RWPE2 (cell line): ENCODE data around the gene USH2A.

ENCODE experiments used
- ATAC-seq: fragments of 200-7000 bp; cut with Tn5 transposase; 3 replicates; pipeline ENCODE4 v1.9.1; 2021; ENCODE audit warnings: low read depth
- DNase-seq: peaks from one replicate; pipeline ENCODE4 v3.0.0-alpha.2; 2020; ENCODE audit warnings: low spot score
- H3K27ac ChIP-seq: fragments of 450-650 bp; 2 replicates; pipeline ENCODE4 v1.5.1; 2017; ENCODE audit warnings: mild to moderate bottlenecking; ENCODE audit not compliant: poor library complexity, severe bottlenecking
- H3K27me3 ChIP-seq: fragments of 250-450 bp; sonication (Bioruptor Pico); 2 replicates; pipeline ENCODE4 v1.5.1; 2021; ENCODE audit warnings: mild to moderate bottlenecking, moderate library complexity; ENCODE audit not compliant: insufficient read depth, poor library complexity, severe bottlenecking
- H3K36me3 ChIP-seq: fragments of 250-450 bp; sonication (Bioruptor Pico); 2 replicates; pipeline ENCODE4 v1.5.1; 2020; ENCODE audit warnings: low read depth, mild to moderate bottlenecking, moderate library complexity
- H3K4me1 ChIP-seq: fragments of 250-450 bp; sonication (Bioruptor Pico); 2 replicates; pipeline ENCODE4 v1.5.1; 2021; ENCODE audit warnings: mild to moderate bottlenecking, moderate library complexity; ENCODE audit not compliant: insufficient read depth, poor library complexity, severe bottlenecking
- H3K4me3 ChIP-seq: fragments of 250-450 bp; sonication (Bioruptor Pico); 2 replicates; pipeline ENCODE4 v1.5.1; 2021; ENCODE audit warnings: mild to moderate bottlenecking, moderate library complexity; ENCODE audit not compliant: severe bottlenecking
- H3K9me3 ChIP-seq: fragments of 250-450 bp; sonication (Bioruptor Pico); 2 replicates; pipeline ENCODE4 v1.5.1; 2021; ENCODE audit warnings: mild to moderate bottlenecking, moderate library complexity; ENCODE audit not compliant: severe bottlenecking
- TF ChIP-seq, protein P1 (sequence below): fragments of 450-650 bp; IDR thresholded peaks from one replicate; pipeline ENCODE4 v1.5.1; 2017; ENCODE audit warnings: mild to moderate bottlenecking, moderate library complexity; ENCODE audit not compliant: poor library complexity, severe bottlenecking

USH2A gene

GRCh38 chr1:215625949-215626348 lies 797.3 kb downstream of the USH2A start:
- TF ChIP-seq, protein P1, sequence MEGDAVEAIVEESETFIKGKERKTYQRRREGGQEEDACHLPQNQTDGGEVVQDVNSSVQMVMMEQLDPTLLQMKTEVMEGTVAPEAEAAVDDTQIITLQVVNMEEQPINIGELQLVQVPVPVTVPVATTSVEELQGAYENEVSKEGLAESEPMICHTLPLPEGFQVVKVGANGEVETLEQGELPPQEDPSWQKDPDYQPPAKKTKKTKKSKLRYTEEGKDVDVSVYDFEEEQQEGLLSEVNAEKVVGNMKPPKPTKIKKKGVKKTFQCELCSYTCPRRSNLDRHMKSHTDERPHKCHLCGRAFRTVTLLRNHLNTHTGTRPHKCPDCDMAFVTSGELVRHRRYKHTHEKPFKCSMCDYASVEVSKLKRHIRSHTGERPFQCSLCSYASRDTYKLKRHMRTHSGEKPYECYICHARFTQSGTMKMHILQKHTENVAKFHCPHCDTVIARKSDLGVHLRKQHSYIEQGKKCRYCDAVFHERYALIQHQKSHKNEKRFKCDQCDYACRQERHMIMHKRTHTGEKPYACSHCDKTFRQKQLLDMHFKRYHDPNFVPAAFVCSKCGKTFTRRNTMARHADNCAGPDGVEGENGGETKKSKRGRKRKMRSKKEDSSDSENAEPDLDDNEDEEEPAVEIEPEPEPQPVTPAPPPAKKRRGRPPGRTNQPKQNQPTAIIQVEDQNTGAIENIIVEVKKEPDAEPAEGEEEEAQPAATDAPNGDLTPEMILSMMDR: no peak
- ATAC-seq (no peak), DNase-seq (no peak)
- Histone ChIP-seq H3K9me3 (no peaks in the 10 kb centered on the region), H3K27me3 (no peaks in the 10 kb centered on the region), H3K27ac (no peak overlapping the region), H3K4me1 (no peaks in the 10 kb centered on the region), H3K36me3 (no peaks in the 10 kb centered on the region), H3K4me3 (no peak overlapping the region)

DNA sequence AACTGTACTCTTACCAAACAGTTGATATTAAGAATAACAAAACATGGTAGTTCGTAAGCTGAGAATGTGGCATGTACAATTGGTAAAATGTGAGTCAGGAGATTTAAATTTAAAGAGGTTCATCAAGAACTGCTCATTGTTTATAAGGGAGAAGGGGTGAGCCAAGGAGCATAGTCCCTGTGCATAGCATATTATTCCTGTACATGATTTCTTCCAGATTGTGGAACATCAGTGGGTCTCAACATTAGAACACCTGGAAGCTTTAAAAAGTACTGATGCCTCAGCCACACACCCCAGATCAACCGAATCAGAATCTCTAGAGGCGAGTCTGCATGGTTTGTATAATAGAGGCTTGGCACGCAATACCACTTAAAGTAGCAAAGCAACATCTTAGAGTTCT lies 800.1 kb downstream of the USH2A start:
- TF ChIP-seq, protein P1: no peak
- DNase-seq: no peak
- ATAC-seq: no peak
- H3K27ac ChIP-seq: no peak overlapping the region
- no peaks in the 10 kb centered on the region for H3K27me3 ChIP-seq
- H3K9me3 ChIP-seq: no peaks in the 10 kb centered on the region
- H3K36me3 ChIP-seq: peaks cover 6% of the 10 kb centered on the region
- no peak overlapping the region for H3K4me3 ChIP-seq
- no peaks in the 10 kb centered on the region for H3K4me1 ChIP-seq

DNA sequence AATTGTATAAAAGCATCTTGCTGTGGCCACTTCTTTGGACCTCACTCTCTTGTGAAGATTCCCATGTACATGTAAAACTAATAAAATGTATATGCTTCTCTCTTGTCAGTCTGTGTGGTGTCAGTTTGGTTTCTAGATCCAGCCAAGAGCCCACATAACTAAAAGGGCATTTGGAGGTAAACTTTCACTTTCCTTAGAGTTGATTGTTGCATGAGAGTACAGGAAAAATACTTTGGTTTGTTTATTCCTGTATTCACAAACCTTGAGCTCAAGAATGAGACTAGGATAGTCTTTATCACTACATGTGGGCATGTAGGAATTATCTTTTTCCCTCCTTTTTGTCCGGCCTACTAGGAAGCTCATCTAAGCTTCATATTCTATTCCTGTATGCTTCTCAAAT lies 805.3 kb downstream of the USH2A start:
- no peak overlapping the region for H3K27ac ChIP-seq
- peaks cover 6% of the 10 kb centered on the region for H3K36me3 ChIP-seq
- DNase-seq (no peak), ATAC-seq (no peak)
- no peak overlapping the region for H3K4me3 ChIP-seq
- TF ChIP-seq, protein P1: no peak
- H3K4me1 ChIP-seq: no peaks in the 10 kb centered on the region
- no peaks in the 10 kb centered on the region for H3K27me3 ChIP-seq
- no peaks in the 10 kb centered on the region for H3K9me3 ChIP-seq

DNA sequence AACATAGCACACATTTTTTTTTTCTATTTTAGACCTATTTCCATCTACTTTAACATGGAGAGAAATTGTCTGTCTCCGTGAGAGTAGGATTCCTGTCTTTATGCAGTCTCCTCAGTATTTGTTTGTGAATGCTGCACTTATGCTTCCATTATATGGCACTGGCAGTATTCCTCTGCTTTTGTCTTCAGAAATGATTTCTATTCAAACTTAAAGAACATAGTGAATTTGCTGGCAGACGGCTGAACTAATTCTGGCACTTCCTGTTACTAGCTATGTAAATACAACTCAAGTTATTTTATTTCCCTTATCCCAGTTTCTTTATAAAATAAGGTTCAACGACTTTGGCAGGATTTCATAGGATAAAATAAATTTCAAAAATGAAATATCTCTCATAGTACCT lies 810.9 kb downstream of the USH2A start:
- no peaks in the 10 kb centered on the region for H3K9me3 ChIP-seq
- peaks cover 22% of the 10 kb centered on the region for H3K36me3 ChIP-seq
- ATAC-seq (no peak), DNase-seq (no peak)
- no peaks in the 10 kb centered on the region for H3K4me1 ChIP-seq
- TF ChIP-seq, protein P1: no peak
- H3K27me3 ChIP-seq: no peaks in the 10 kb centered on the region
- H3K27ac ChIP-seq: no peak overlapping the region
- no peak overlapping the region for H3K4me3 ChIP-seq

DNA sequence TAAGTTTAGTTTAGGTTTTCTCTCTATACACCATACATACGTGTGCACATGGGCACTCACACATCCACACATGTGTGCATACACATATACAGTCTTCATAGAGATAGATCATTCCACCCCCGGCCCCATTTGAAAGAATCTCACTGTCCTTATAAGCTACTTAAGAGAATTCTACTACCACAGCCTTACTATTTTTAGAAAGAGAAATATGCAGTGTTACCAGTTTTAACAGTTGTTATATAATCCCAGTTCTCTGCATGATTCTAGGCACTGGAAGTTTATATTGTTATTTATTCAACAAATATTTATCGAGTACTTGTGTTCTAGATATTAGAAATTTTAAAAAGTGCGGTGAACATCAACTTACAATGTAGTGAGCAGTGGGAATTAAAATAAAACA lies 814.6 kb downstream of the USH2A start:
- Histone ChIP-seq H3K27ac (no peak overlapping the region), H3K9me3 (no peaks in the 10 kb centered on the region), H3K4me3 (no peak overlapping the region), H3K27me3 (no peaks in the 10 kb centered on the region), H3K4me1 (no peaks in the 10 kb centered on the region), H3K36me3 (peaks cover 27% of the 10 kb centered on the region)
- ATAC-seq (no peak), DNase-seq (no peak)
- TF ChIP-seq, protein P1: no peak
